Left lung (tissue), 10 donors: ENCODE data around the gene PRORP. TPM values are rescaled to one million over a fixed set of nuclear protein-coding genes. Genes with fewer than 3 reads are reported as not detected.

Experiments
- ATAC-seq: fragments of 200-7000 bp; cut with Tn5 transposase; one replicate; pipeline ENCODE4 v1.9.1; 2020; ENCODE audit warnings: moderate library complexity
- DNase-seq, 4 donors: peaks; one replicate each; pipeline ENCODE4 v3.0.0-alpha.2; 2013 to 2020
- H3K27ac ChIP-seq, 2 donors: fragments of 200-600 bp; sonication (generic) in 1 of 2; one replicate each; pipeline versions ENCODE4 v1.5.0 to v1.8.0; 2020 to 2021
- H3K27me3 ChIP-seq, 2 donors: fragments of 200-600 bp; sonication (generic) in 1 of 2; one replicate each; pipeline versions ENCODE4 v1.5.0 to v1.8.0; 2020 to 2021
- H3K36me3 ChIP-seq, 2 donors: fragments of 200-600 bp; sonication (generic) in 1 of 2; one replicate each; pipeline versions ENCODE4 v1.5.0 to v1.8.0; 2020 to 2021
- H3K4me1 ChIP-seq, 2 donors: fragments of 200-600 bp; one replicate each; pipeline ENCODE4 v1.8.0; 2021
- H3K4me3 ChIP-seq, 2 donors: fragments of 200-600 bp; sonication (generic) in 1 of 2; one replicate each; pipeline versions ENCODE4 v1.5.0 to v1.8.0; 2020 to 2021; ENCODE audit warnings: mild to moderate bottlenecking in 1 of 2
- H3K9me3 ChIP-seq, 2 donors: fragments of 200-600 bp; sonication (generic) in 1 of 2; one replicate each; pipeline versions ENCODE4 v1.5.0 to v1.8.0; 2020 to 2021
- intact Hi-C, 2 donors: fragments of 100-400 bp; cut with DNase I; formaldehyde crosslinking; loops; one replicate each; pipeline versions ENCODE4 v1.11.2 to v1.14.2; 2022
- polyA plus RNA-seq, 6 donors: library from polyadenylated mRNA; unstranded; fragments of 120-200 nt; gene quantifications; one replicate each; pipeline ENCODE4 v1.2.1, GENCODE V29; 2013; ENCODE audit not compliant: insufficient read length in 6 of 6
- total RNA-seq, 2 donors: library from RNA; stranded (reverse); fragmentation: NEBNext Ultra II Directional; extraction: Animal tissue kit (Norgen Biotek cat#: 25700); gene quantifications; one replicate each; pipeline ENCODE4 v1.2.1, GENCODE V29; 2021
- TF ChIP-seq, protein P1 (sequence below), 2 donors: fragments of 200-600 bp; sonication (generic) in 1 of 2; IDR thresholded peaks; one replicate each; pipeline versions ENCODE4 v1.5.0 to v1.8.0; 2021; ENCODE audit warnings: antibody characterized with exemption in 2 of 2
- donor health status: DM: no; HTN: yes; CAD: no.
- donor health status: DM: no; HTN: no; CAD: no.

PRORP gene
- total and polyA plus RNA-seq, 8 donors = 26.7 to 38.8 (median 29.5) TPM

DNA sequence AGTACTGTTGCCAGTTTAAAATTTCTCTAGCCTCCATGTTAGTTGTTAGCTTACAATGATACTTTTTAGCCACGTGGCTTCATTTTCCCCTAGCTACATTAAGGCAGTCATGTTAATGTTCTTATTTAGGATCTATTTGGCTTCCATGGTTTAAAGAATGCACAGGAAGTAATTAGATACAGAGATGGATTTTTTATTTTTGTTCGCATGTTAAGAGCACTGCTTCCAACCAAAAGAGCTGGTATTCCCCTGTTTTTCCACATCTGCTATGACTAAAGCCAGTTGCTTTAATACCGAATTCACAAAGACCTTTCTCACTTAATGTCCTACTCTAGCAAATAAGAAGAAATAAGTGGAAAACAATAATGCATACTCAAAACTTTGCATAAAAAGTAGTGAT is 45.1 kb downstream of the PRORP start:
- TF ChIP-seq, protein P1, sequence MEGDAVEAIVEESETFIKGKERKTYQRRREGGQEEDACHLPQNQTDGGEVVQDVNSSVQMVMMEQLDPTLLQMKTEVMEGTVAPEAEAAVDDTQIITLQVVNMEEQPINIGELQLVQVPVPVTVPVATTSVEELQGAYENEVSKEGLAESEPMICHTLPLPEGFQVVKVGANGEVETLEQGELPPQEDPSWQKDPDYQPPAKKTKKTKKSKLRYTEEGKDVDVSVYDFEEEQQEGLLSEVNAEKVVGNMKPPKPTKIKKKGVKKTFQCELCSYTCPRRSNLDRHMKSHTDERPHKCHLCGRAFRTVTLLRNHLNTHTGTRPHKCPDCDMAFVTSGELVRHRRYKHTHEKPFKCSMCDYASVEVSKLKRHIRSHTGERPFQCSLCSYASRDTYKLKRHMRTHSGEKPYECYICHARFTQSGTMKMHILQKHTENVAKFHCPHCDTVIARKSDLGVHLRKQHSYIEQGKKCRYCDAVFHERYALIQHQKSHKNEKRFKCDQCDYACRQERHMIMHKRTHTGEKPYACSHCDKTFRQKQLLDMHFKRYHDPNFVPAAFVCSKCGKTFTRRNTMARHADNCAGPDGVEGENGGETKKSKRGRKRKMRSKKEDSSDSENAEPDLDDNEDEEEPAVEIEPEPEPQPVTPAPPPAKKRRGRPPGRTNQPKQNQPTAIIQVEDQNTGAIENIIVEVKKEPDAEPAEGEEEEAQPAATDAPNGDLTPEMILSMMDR (IDR thresholded peaks at IDR 0.05) = no peak
- intact Hi-C loops = no loop called here
- ATAC-seq (no peak), DNase-seq (no peak)
- Histone ChIP-seq H3K27me3 (no peaks in the 10 kb centered on the region), H3K36me3 (peaks cover 0 to 17% of the 10 kb centered on the region in 2 donors), H3K9me3 (no peaks in the 10 kb centered on the region), H3K27ac (no peak overlapping the region), H3K4me3 (no peak overlapping the region), H3K4me1 (no peaks in the 10 kb centered on the region)

Other genes with a start within 250 kb of the PRORP start
- gene BAZ1A, start 247.2 kb upstream of the PRORP start, total RNA-seq = 10 to 100 TPM; 30.4 to 50.4 TPM
- 10 to 100 TPM; 33.0 to 42.0 (median 33.9) TPM for gene BAZ1A, start 247.2 kb upstream of the PRORP start, polyA plus RNA-seq
- gene SRP54, start 139.6 kb upstream of the PRORP start, total RNA-seq = 10 to 100 TPM; 47.0 to 52.3 TPM
- 10 to 100 TPM; 65.6 to 85.4 (median 74.5) TPM for gene SRP54, start 139.6 kb upstream of the PRORP start, polyA plus RNA-seq
- gene FAM177A1, start 76.3 kb upstream of the PRORP start, total RNA-seq = 100 to 1,000 TPM; 100 to 141 TPM
- gene FAM177A1, start 76.3 kb upstream of the PRORP start, polyA plus RNA-seq = 10 to 100 TPM; 44.2 to 53.1 (median 49.3) TPM
- gene PPP2R3C, start 562 bp upstream of the PRORP start, total RNA-seq = 10 to 100 TPM; 26.2 to 32.5 TPM
- 10 to 100 TPM; 43.6 to 57.1 (median 49.7) TPM for gene PPP2R3C, start 562 bp upstream of the PRORP start, polyA plus RNA-seq
- 100 to 1,000 TPM; 139 to 258 TPM for gene PSMA6, start 169.8 kb downstream of the PRORP start, total RNA-seq
- 100 to 1,000 TPM; 156 to 174 (median 163) TPM for gene PSMA6, start 169.8 kb downstream of the PRORP start, polyA plus RNA-seq